ENCODE data around the gene AMOTL2.

Gene AMOTL2

GRCh38 chr3:134352031-134352671, 22.1 kb downstream of the AMOTL2 start:
- peak; percentile 51 for DNase-seq

GRCh38 chr3:134351427-134351826, 22.8 kb downstream of the AMOTL2 start:
- peak; percentile 46 for DNase-seq

- DNase-seq, result no peak
These were observed 23.4 kb downstream of the AMOTL2 start for GRCh38 chr3:134350861-134351311.

GRCh38 chr3:134350266-134350665, 24.0 kb downstream of the AMOTL2 start:
- no peak for DNase-seq

GRCh38 chr3:134348524-134348923, 25.7 kb downstream of the AMOTL2 start:
- peak; percentile 77 for DNase-seq

- DNase-seq, result no peak
These were observed 26.7 kb downstream of the AMOTL2 start for GRCh38 chr3:134347551-134347950.

GRCh38 chr3:134346744-134347143, 27.5 kb downstream of the AMOTL2 start:
- DNase-seq, result no peak

GRCh38 chr3:134345202-134345601, 29.0 kb downstream of the AMOTL2 start:
- no peak for DNase-seq

GRCh38 chr3:134344560-134344959, 29.7 kb downstream of the AMOTL2 start:
- DNase-seq, result no peak

- no peak for DNase-seq
These were observed 32.0 kb downstream of the AMOTL2 start for GRCh38 chr3:134342259-134342658.

- DNase-seq, result no peak
These were observed 32.9 kb downstream of the AMOTL2 start for GRCh38 chr3:134341389-134341788.

GRCh38 chr3:134340982-134341365, 33.3 kb downstream of the AMOTL2 start:
- DNase-seq, result no peak

GRCh38 chr3:134340362-134340981, 33.8 kb downstream of the AMOTL2 start:
- DNase-seq, result no peak

- peak; percentile 61 for DNase-seq
These were observed 34.3 kb downstream of the AMOTL2 start for GRCh38 chr3:134339913-134340312.

- no peak for DNase-seq
These were observed 34.9 kb downstream of the AMOTL2 start for GRCh38 chr3:134339331-134339730.

- no peak for DNase-seq
These were observed 35.6 kb downstream of the AMOTL2 start for GRCh38 chr3:134338516-134339261.

- no peak for DNase-seq
These were observed 36.1 kb downstream of the AMOTL2 start for GRCh38 chr3:134338201-134338512.

GRCh38 chr3:134337511-134338200, 36.6 kb downstream of the AMOTL2 start:
- no peak for DNase-seq

GRCh38 chr3:134337071-134337482, 37.2 kb downstream of the AMOTL2 start:
- DNase-seq, result no peak

GRCh38 chr3:134336587-134336986, 37.7 kb downstream of the AMOTL2 start:
- DNase-seq, result peak; percentile 85

GRCh38 chr3:134334901-134335280, 39.4 kb downstream of the AMOTL2 start:
- no peak for DNase-seq

GRCh38 chr3:134334231-134334900, 39.9 kb downstream of the AMOTL2 start:
- peak; percentile 82 for DNase-seq

All from fibroblast of skin of scalp (primary cell).